H9 (cell line): ENCODE results near the gene TIAM1. TPM values are rescaled to one million over a fixed set of nuclear protein-coding genes. Genes with fewer than 3 reads are reported as not detected.

Experiments
- DNase-seq: peaks from one replicate; pipeline ENCODE4 v3.0.0-alpha.2; 2017
- H2AFZ ChIP-seq: one replicate; pipeline ENCODE4 v1.6.1; 2013; ENCODE audit warnings: mild to moderate bottlenecking, low read length, control low read depth, moderate library complexity
- H2AK5ac ChIP-seq: 2 replicates; pipeline ENCODE4 v1.6.1; 2013; ENCODE audit warnings: low read length, control low read depth, mixed read lengths; ENCODE audit not compliant: insufficient read length
- H2BK120ac ChIP-seq: one replicate; pipeline ENCODE4 v1.6.1; 2013; ENCODE audit warnings: low read depth, mild to moderate bottlenecking, low read length, control low read depth, inconsistent platforms; ENCODE audit not compliant: poor library complexity, severe bottlenecking
- H2BK12ac ChIP-seq: 2 replicates; pipeline ENCODE4 v1.6.1; 2013; ENCODE audit warnings: low read length, control low read depth, mixed read lengths, low read depth; ENCODE audit not compliant: insufficient read length
- H2BK15ac ChIP-seq: 2 replicates; pipeline ENCODE4 v1.6.1; 2013; ENCODE audit warnings: low read depth, low read length, control low read depth
- H2BK20ac ChIP-seq: one replicate; pipeline ENCODE4 v1.6.1; 2013; ENCODE audit warnings: low read depth, mild to moderate bottlenecking, low read length, control low read depth, inconsistent platforms; ENCODE audit not compliant: poor library complexity, severe bottlenecking
- H2BK5ac ChIP-seq: 2 replicates; pipeline ENCODE4 v1.6.1; 2013; ENCODE audit warnings: low read length, control low read depth, mixed read lengths; ENCODE audit not compliant: insufficient read length
- H3K14ac ChIP-seq: 2 replicates; pipeline ENCODE4 v1.6.1; 2013; ENCODE audit warnings: low read length, control low read depth; ENCODE audit not compliant: insufficient read depth
- H3K18ac ChIP-seq: 2 replicates; pipeline ENCODE4 v1.6.1; 2013; ENCODE audit warnings: low read depth, mild to moderate bottlenecking, mixed read lengths, low read length, control low read depth; ENCODE audit not compliant: insufficient read length
- H3K23ac ChIP-seq: 2 replicates; pipeline ENCODE4 v1.6.1; 2013; ENCODE audit warnings: low read length, control low read depth, mixed read lengths, low read depth; ENCODE audit not compliant: insufficient read length
- H3K23me2 ChIP-seq: 2 replicates; pipeline ENCODE4 v1.6.1; 2013; ENCODE audit warnings: low read depth, mild to moderate bottlenecking, mixed read lengths, low read length, control low read depth; ENCODE audit not compliant: insufficient read length, poor library complexity, severe bottlenecking
- H3K27ac ChIP-seq: 2 replicates; pipeline ENCODE4 v1.5.1; 2013; ENCODE audit warnings: low read length, control low read depth, mixed read lengths, low read depth; ENCODE audit not compliant: insufficient read length
- H3K27me3 ChIP-seq: 2 replicates; pipeline ENCODE4 v1.6.1; 2013; ENCODE audit warnings: low read length, control low read depth, inconsistent platforms; ENCODE audit not compliant: insufficient read depth
- H3K4ac ChIP-seq: 2 replicates; pipeline ENCODE4 v1.6.1; 2013; ENCODE audit warnings: low read depth, mild to moderate bottlenecking, control low read depth, inconsistent platforms, low read length, moderate library complexity
- H3K4me1 ChIP-seq: 2 replicates; pipeline ENCODE4 v1.6.1; 2013; ENCODE audit warnings: low read length, control low read depth, inconsistent platforms; ENCODE audit not compliant: insufficient read depth
- H3K4me2 ChIP-seq: 2 replicates; pipeline ENCODE4 v1.6.1; 2013; ENCODE audit warnings: low read length, control low read depth, mixed read lengths; ENCODE audit not compliant: insufficient read length, insufficient read depth
- H3K56ac ChIP-seq: 2 replicates; pipeline ENCODE4 v1.6.1; 2013; ENCODE audit warnings: low read depth, mild to moderate bottlenecking, mixed read lengths, low read length, control low read depth; ENCODE audit not compliant: insufficient read length
- H3K79me1 ChIP-seq: 2 replicates; pipeline ENCODE4 v1.6.1; 2013; ENCODE audit warnings: low read depth, mild to moderate bottlenecking, moderate library complexity, low read length, control low read depth, inconsistent platforms; ENCODE audit not compliant: insufficient read depth, poor library complexity, severe bottlenecking
- H3K79me2 ChIP-seq: 2 replicates; pipeline ENCODE4 v1.6.1; 2013; ENCODE audit warnings: low read length, control low read depth, inconsistent platforms; ENCODE audit not compliant: insufficient read depth
- H3K9ac ChIP-seq: 2 replicates; pipeline ENCODE4 v1.6.1; 2013; ENCODE audit warnings: low read length, control low read depth, mixed read lengths; ENCODE audit not compliant: insufficient read length; ENCODE audit errors: extremely low read depth
- H3K9me3 ChIP-seq: one replicate; pipeline ENCODE4 v1.6.1; 2013; ENCODE audit warnings: low read depth, low read length, inconsistent platforms; ENCODE audit not compliant: control insufficient read depth
- H3T11ph ChIP-seq: one replicate; pipeline ENCODE4 v1.6.1; 2013; ENCODE audit warnings: mild to moderate bottlenecking, low read length, control low read depth, inconsistent platforms
- H4K20me1 ChIP-seq: one replicate; pipeline ENCODE4 v1.6.1; 2013; ENCODE audit not compliant: control insufficient read depth, insufficient read length, insufficient read depth
- H4K5ac ChIP-seq: 2 replicates; pipeline ENCODE4 v1.6.1; 2013; ENCODE audit warnings: low read depth, mild to moderate bottlenecking, mixed read lengths, low read length, control low read depth; ENCODE audit not compliant: insufficient read length
- H4K8ac ChIP-seq: replicated peaks from 2 replicates; pipeline ENCODE4 v1.6.1; 2013; ENCODE audit warnings: low read length, control low read depth, mixed read lengths, low read depth; ENCODE audit not compliant: insufficient read length
- H4K91ac ChIP-seq: 2 replicates; pipeline ENCODE4 v1.6.1; 2013; ENCODE audit warnings: low read depth, mild to moderate bottlenecking, moderate library complexity, mixed read lengths, low read length, control low read depth; ENCODE audit not compliant: insufficient read length
- H3K27ac Mint-ChIP-seq, 3 experiments: 2 replicates in 2 of 3; 3 replicates in 1 of 3; pipeline ENCODE4 v1.8.0; 2020 to 2021; ENCODE audit warnings: mixed read lengths in 3 of 3, mild to moderate bottlenecking in 1 of 3, moderate library complexity in 1 of 3
- H3K27me3 Mint-ChIP-seq: 2 replicates; pipeline ENCODE4 v1.8.0; 2021; ENCODE audit warnings: low read depth, mild to moderate bottlenecking, moderate library complexity, mixed read lengths
- H3K36me3 Mint-ChIP-seq, 3 experiments: 2 replicates in 2 of 3; 3 replicates in 1 of 3; pipeline ENCODE4 v1.8.0; 2020 to 2021; ENCODE audit warnings: low read depth in 3 of 3, mixed read lengths in 3 of 3; ENCODE audit not compliant: insufficient read depth in 1 of 3
- H3K4me1 Mint-ChIP-seq, 2 experiments: 2 replicates each; pipeline ENCODE4 v1.8.0; 2020; ENCODE audit warnings: mixed read lengths in 2 of 2
- H3K4me3 Mint-ChIP-seq, 2 experiments: 2 replicates in 1 of 2; 3 replicates in 1 of 2; pipeline ENCODE4 v1.8.0; 2020 to 2021; ENCODE audit warnings: mild to moderate bottlenecking in 2 of 2, mixed read lengths in 2 of 2, moderate library complexity in 1 of 2
- H3K9me3 Mint-ChIP-seq, 2 experiments: 2 replicates in 1 of 2; 3 replicates in 1 of 2; pipeline ENCODE4 v1.8.0; 2020; ENCODE audit warnings: mild to moderate bottlenecking in 2 of 2, mixed read lengths in 2 of 2, moderate library complexity in 1 of 2
- WGBS: extraction: QIAGEN DNeasy Blood & Tissue Kit; methylation state at CpG from one replicate; pipeline ENCODE4 v1.1.7; 2013; ENCODE audit warnings: missing lambda C conversion rate, low lambda C conversion rate, mixed read lengths; ENCODE audit not compliant: insufficient read length; ENCODE audit errors: extremely low coverage; 5-methylcytosine and 5-hydroxymethylcytosine counted together
- total RNA-seq: library from RNA; stranded (reverse); gene quantifications from 2 replicates; pipeline ENCODE4 v1.2.1, GENCODE V29; 2021
- TF ChIP-seq, protein P1 (sequence below): fragments of 200-600 bp; sonication (generic); conservative IDR thresholded peaks from 3 replicates; pipeline ENCODE4 v1.8.0; 2021; ENCODE audit warnings: antibody characterized with exemption, mild to moderate bottlenecking

The TIAM1 gene
- total RNA-seq, 1 experiment from 2014 or later, result 23.1 TPM

GRCh38 chr21:31351438-31351837, 7.4 kb upstream of the TIAM1 start:
- Histone ChIP-seq H3K23ac (no peak overlapping the region), H4K91ac (no peak overlapping the region), H2BK12ac (no peak overlapping the region), H2BK20ac (no peak overlapping the region), H3K9ac (no peak overlapping the region), H3T11ph (no peak overlapping the region), H3K79me2 (no peaks in the 10 kb centered on the region), H3K4me2 (no peak overlapping the region), H2AK5ac (no peak overlapping the region), H3K79me1 (no peaks in the 10 kb centered on the region), H3K9me3 (no peaks in the 10 kb centered on the region), H3K23me2 (no peaks in the 10 kb centered on the region), H3K27me3 (no peaks in the 10 kb centered on the region), H2BK120ac (no peak overlapping the region), H3K4me1 (no peaks in the 10 kb centered on the region), H2BK15ac (no peak overlapping the region), H4K20me1 (peaks cover 2% of the 10 kb centered on the region), H3K4ac (no peak overlapping the region), H3K27ac (no peak overlapping the region), H3K14ac (no peak overlapping the region), H2BK5ac (no peak overlapping the region), H3K56ac (no peak overlapping the region), H2AFZ (no peak overlapping the region), H4K8ac (no peak overlapping the region), H4K5ac (no peak overlapping the region), H3K18ac (no peak overlapping the region)
- Mint-ChIP-seq H3K4me3 (no peak overlapping the region), H3K4me1 (peaks cover 3 to 7% of the 10 kb centered on the region in 2 experiments; a peak in 3 of 4 replicates), H3K9me3 (no peaks in the 10 kb centered on the region), H3K36me3 (no peaks in the 10 kb centered on the region), H3K27me3 (no peaks in the 10 kb centered on the region), H3K27ac (no peak overlapping the region)
- TF ChIP-seq, protein P1, sequence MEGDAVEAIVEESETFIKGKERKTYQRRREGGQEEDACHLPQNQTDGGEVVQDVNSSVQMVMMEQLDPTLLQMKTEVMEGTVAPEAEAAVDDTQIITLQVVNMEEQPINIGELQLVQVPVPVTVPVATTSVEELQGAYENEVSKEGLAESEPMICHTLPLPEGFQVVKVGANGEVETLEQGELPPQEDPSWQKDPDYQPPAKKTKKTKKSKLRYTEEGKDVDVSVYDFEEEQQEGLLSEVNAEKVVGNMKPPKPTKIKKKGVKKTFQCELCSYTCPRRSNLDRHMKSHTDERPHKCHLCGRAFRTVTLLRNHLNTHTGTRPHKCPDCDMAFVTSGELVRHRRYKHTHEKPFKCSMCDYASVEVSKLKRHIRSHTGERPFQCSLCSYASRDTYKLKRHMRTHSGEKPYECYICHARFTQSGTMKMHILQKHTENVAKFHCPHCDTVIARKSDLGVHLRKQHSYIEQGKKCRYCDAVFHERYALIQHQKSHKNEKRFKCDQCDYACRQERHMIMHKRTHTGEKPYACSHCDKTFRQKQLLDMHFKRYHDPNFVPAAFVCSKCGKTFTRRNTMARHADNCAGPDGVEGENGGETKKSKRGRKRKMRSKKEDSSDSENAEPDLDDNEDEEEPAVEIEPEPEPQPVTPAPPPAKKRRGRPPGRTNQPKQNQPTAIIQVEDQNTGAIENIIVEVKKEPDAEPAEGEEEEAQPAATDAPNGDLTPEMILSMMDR, result no peak
- DNase-seq, result no peak
- no CpG with 5 or more reads among the region's 5 CpGs for WGBS
